HCT116 (cell line): Measurements from ENCODE around the gene ZFHX3. TPM values are rescaled to one million over a fixed set of nuclear protein-coding genes. Genes with fewer than 3 reads are reported as not detected.

Experiments used
- ATAC-seq: fragments of 200-7000 bp; cut with Tn5 transposase; 2 replicates; pipeline ENCODE4 v1.9.1; 2020; ENCODE audit warnings: mild to moderate bottlenecking, moderate library complexity
- BruUV-seq: library from RNA; stranded (reverse); fragments of 400-500 nt; replicated peaks from 2 replicates; lab custom pipeline; 2021; lab: Mats Ljungman, UMichigan
- CTCF ChIA-PET: fragments of 300-600 bp; sonication (Branson Sonifier 250); formaldehyde crosslinking; loops from one replicate; lab custom pipeline; 2021; ENCODE audit warnings: antibody characterized with exemption; lab: Charles Lee
- POLR2A ChIA-PET: fragments of 300-600, 350-600 bp; sonication (Branson Sonifier 250); formaldehyde crosslinking; loops from one replicate; lab custom pipeline; 2021; ENCODE audit warnings: antibody characterized with exemption; lab: Charles Lee
- RAD21 ChIA-PET, 2 experiments: fragments of 300-600 bp; sonication (Branson Sonifier 250); formaldehyde crosslinking; loops; one replicate each; lab custom pipeline; 2023; ENCODE audit warnings: low total read pairs in 2 of 2; ENCODE audit not compliant: uncharacterized antibody in 2 of 2, unreplicated experiment in 2 of 2, low non-redundant PET in 1 of 2; lab: Charles Lee
- DNase-seq: peaks from one replicate; pipeline ENCODE4 v3.0.0-alpha.2; 2010; ENCODE audit warnings: low read depth, low spot score
- H2AFZ ChIP-seq: fragments of 200-600 bp; shearing (Covaris generic), sonication (generic); 2 replicates; pipeline ENCODE4 v1.6.1; 2017; ENCODE audit warnings: low read depth, mixed run types, mixed read lengths, antibody characterized with exemption, low read length; ENCODE audit not compliant: poor library complexity, severe bottlenecking
- H3K27ac ChIP-seq: 2 replicates; pipeline ENCODE4 v1.5.1; 2012; ENCODE audit warnings: low read depth, low read length
- H3K27me3 ChIP-seq: fragments of 200-600 bp; sonication (generic); 2 replicates; pipeline ENCODE4 v1.6.1; 2016; ENCODE audit warnings: mixed run types, low read length, mixed read lengths; ENCODE audit not compliant: insufficient read depth
- H3K36me3 ChIP-seq, 2 experiments: fragments of 200-500 bp in 1 of 2; fragments of 200-600 bp in 1 of 2; sonication (Bioruptor generic) in 1 of 2; sonication (generic) in 1 of 2; 2 replicates each; pipeline versions ENCODE4 v1.5.1 to v1.6.1; 2014 to 2016; ENCODE audit warnings: low read length in 2 of 2, inconsistent platforms in 1 of 2, mixed read lengths in 1 of 2, mixed run types in 1 of 2; ENCODE audit not compliant: insufficient read depth in 2 of 2, control insufficient read depth in 1 of 2
- H3K4me1 ChIP-seq, 2 experiments: fragments of 200-600 bp in 1 of 2; sonication (generic) in 1 of 2; 2 replicates each; pipeline versions ENCODE4 v1.5.1 to v1.6.1; 2012 to 2017; ENCODE audit warnings: low read length in 2 of 2, inconsistent platforms in 1 of 2, mild to moderate bottlenecking in 1 of 2, mixed read lengths in 1 of 2, mixed run types in 1 of 2, moderate library complexity in 1 of 2; ENCODE audit not compliant: insufficient read depth in 2 of 2, control insufficient read depth in 1 of 2
- H3K4me2 ChIP-seq: fragments of 200-600 bp; sonication (generic); 2 replicates; pipeline ENCODE4 v1.6.1; 2017; ENCODE audit warnings: mixed run types, low read length, mixed read lengths
- H3K4me3 ChIP-seq, 2 experiments: fragments of 200-600 bp in 1 of 2; sonication (generic) in 1 of 2; replicated peaks in 1 of 2; 2 replicates each; pipeline ENCODE4 v1.5.1; 2011 to 2016; ENCODE audit warnings: low read length in 2 of 2, control low read depth in 1 of 2, low read depth in 1 of 2, mild to moderate bottlenecking in 1 of 2, mixed read lengths in 1 of 2, mixed run types in 1 of 2
- H3K79me2 ChIP-seq: fragments of 200-600 bp; sonication (generic); 2 replicates; pipeline ENCODE4 v1.6.1; 2017; ENCODE audit warnings: mild to moderate bottlenecking, mixed run types, low read length, moderate library complexity, mixed read lengths; ENCODE audit not compliant: insufficient read depth
- H3K9ac ChIP-seq: fragments of 200-600 bp; sonication (generic); 2 replicates; pipeline ENCODE4 v1.6.1; 2016; ENCODE audit warnings: low read length, mixed read lengths
- H3K9me2 ChIP-seq: fragments of 200-600 bp; sonication (generic), shearing (Covaris generic); 2 replicates; pipeline ENCODE4 v1.6.1; 2017; ENCODE audit warnings: mixed run types, mild to moderate bottlenecking, moderate library complexity; ENCODE audit not compliant: insufficient read depth
- H3K9me3 ChIP-seq, 2 experiments: fragments of 200-500 bp in 1 of 2; fragments of 200-600 bp in 1 of 2; sonication (Bioruptor generic) in 1 of 2; sonication (generic) in 1 of 2; 2 replicates each; pipeline ENCODE4 v1.6.1; 2014 to 2017; ENCODE audit warnings: low read length in 2 of 2, mixed read lengths in 2 of 2, inconsistent platforms in 1 of 2, low read depth in 1 of 2, mild to moderate bottlenecking in 1 of 2, mixed run types in 1 of 2, moderate library complexity in 1 of 2; ENCODE audit not compliant: control insufficient read depth in 1 of 2, insufficient read depth in 1 of 2
- H4K20me1 ChIP-seq: fragments of 200-600 bp; sonication (generic), shearing (Covaris generic); 2 replicates; pipeline ENCODE4 v1.6.1; 2017; ENCODE audit warnings: mixed run types, mild to moderate bottlenecking, moderate library complexity; ENCODE audit not compliant: insufficient read depth
- CEBPB ChIP-seq: IDR thresholded peaks from 2 replicates; pipeline ENCODE4 v1.6.1; 2012; ENCODE audit warnings: low read depth
- CTCF ChIP-seq, 3 experiments: fragments of 200-600 bp in 1 of 3; sonication (generic) in 1 of 3; IDR thresholded peaks in 2 of 3; conservative IDR thresholded peaks in 1 of 3; 2 replicates each; pipeline ENCODE4 v1.5.1; 2012 to 2017; ENCODE audit warnings: low read depth in 2 of 3, low read length in 2 of 3, antibody characterized with exemption in 1 of 3, borderline replicate concordance in 1 of 3, control low read depth in 1 of 3, mild to moderate bottlenecking in 1 of 3, mixed read lengths in 1 of 3, mixed run types in 1 of 3, moderate library complexity in 1 of 3; ENCODE audit not compliant: insufficient read depth in 1 of 3
- ELF1 ChIP-seq: IDR thresholded peaks from 2 replicates; pipeline ENCODE4 v1.6.1; 2012; ENCODE audit warnings: low read depth, borderline replicate concordance
- EZH2 ChIP-seq: fragments of 200-600 bp; sonication (generic); IDR thresholded peaks from 2 replicates; pipeline ENCODE4 v1.6.1; 2017; ENCODE audit warnings: antibody characterized with exemption, mixed run types
- FOSL1 ChIP-seq: IDR thresholded peaks from 2 replicates; pipeline ENCODE4 v1.6.1; 2012; ENCODE audit warnings: low read depth
- JUND ChIP-seq: IDR thresholded peaks from 2 replicates; pipeline ENCODE4 v1.6.1; 2012
- MAX ChIP-seq: IDR thresholded peaks from 2 replicates; pipeline ENCODE4 v1.6.1; 2012
- POLR2A ChIP-seq: IDR thresholded peaks from 2 replicates; pipeline ENCODE4 v1.7.0; 2011; ENCODE audit warnings: borderline replicate concordance; ENCODE audit not compliant: insufficient read depth, insufficient read length; ENCODE audit errors: extremely low read depth
- POLR2AphosphoS5 ChIP-seq: IDR thresholded peaks from 2 replicates; pipeline ENCODE4 v1.6.1; 2011; ENCODE audit warnings: mild to moderate bottlenecking, low read depth, low read length, moderate library complexity
- REST ChIP-seq: IDR thresholded peaks from 2 replicates; pipeline ENCODE4 v1.6.1; 2012; ENCODE audit warnings: low read depth
- SIN3A ChIP-seq: IDR thresholded peaks from 2 replicates; pipeline ENCODE4 v1.6.1; 2012; ENCODE audit warnings: low read depth
- SP1 ChIP-seq: IDR thresholded peaks from 2 replicates; pipeline ENCODE4 v1.6.1; 2012; ENCODE audit warnings: low read depth
- SRF ChIP-seq: IDR thresholded peaks from 2 replicates; pipeline ENCODE4 v1.6.1; 2012; ENCODE audit warnings: low read depth
- ZNF274 ChIP-seq: fragments of 200-500 bp; sonication (Bioruptor generic); IDR thresholded peaks from 2 replicates; pipeline ENCODE4 v1.6.1; 2014; ENCODE audit warnings: mild to moderate bottlenecking, low read depth, low read length, inconsistent platforms
- intact Hi-C: fragments of 100-400 bp; cut with micrococcal nuclease; formaldehyde crosslinking; loops from 2 replicates; pipeline ENCODE4 v1.10.0; 2022
- total RNA-seq: library from RNA; stranded (reverse); gene quantifications from one replicate; pipeline ENCODE4 v1.2.1, GENCODE V29; 2021; ENCODE audit not compliant: unreplicated experiment

ZFHX3 gene
- total RNA-seq, 1 experiment from 2014 or later = 6.3 TPM

- TF ChIP-seq REST (no peak), POLR2AphosphoS5 (no peak), SP1 (no peak), ELF1 (no peak)
These were observed 89.3 kb downstream of the ZFHX3 start (continued) for GRCh38 chr16:72958522-72959076.

GRCh38 chr16:72957303-72958277 lies 90.3 kb downstream of the ZFHX3 start:
- H3K4me2 ChIP-seq = no peak overlapping the region
- no peak for DNase-seq
- intact Hi-C loops = no loop called here
- H3K27ac ChIP-seq = no peak overlapping the region
- H3K4me3 ChIP-seq = no peak overlapping the region
- H3K4me1 ChIP-seq = no peaks in the 10 kb centered on the region
- POLR2A ChIA-PET = no interaction called here
- no peak overlapping the region for H3K9ac ChIP-seq
- no peaks in the 10 kb centered on the region for H3K9me2 ChIP-seq
- H3K27me3 ChIP-seq = no peaks in the 10 kb centered on the region
- BruUV-seq = no TSS peak
- H2AFZ ChIP-seq = no peak overlapping the region
- peaks cover 5% of the 10 kb centered on the region; the same call in 1 of the 2 replicates for H4K20me1 ChIP-seq
- ATAC-seq = no peak
- H3K9me3 ChIP-seq = no peaks in the 10 kb centered on the region
- RAD21 ChIA-PET = no interaction called here
- CTCF ChIA-PET = no interaction called here
- H3K79me2 ChIP-seq = no peaks in the 10 kb centered on the region
- no peaks in the 10 kb centered on the region for H3K36me3 ChIP-seq
- TF ChIP-seq CTCF (IDR thresholded peaks at IDR 0.05 in 2 of 3, conservative IDR thresholded peaks at IDR 0.05 in 1 of 3; ENCODE audit: borderline replicate concordance in 1 of 3, insufficient read depth in 1 of 3, low read depth in 2 of 3, low read length in 2 of 3) (no peak), FOSL1 (no peak), EZH2 (no peak), REST (no peak), ZNF274 (no peak), JUND (no peak), ELF1 (no peak), MAX (no peak), SRF (no peak), POLR2A (no peak), SIN3A (no peak), CEBPB (no peak)
